ENCODE data around the gene LPIN1.
"Not testable (repeated sequence)": the region's sequence is repeated elsewhere in the genome, so short reads cannot be mapped to it uniquely, and the experiment has no call there.

Gene LPIN1

DNA sequence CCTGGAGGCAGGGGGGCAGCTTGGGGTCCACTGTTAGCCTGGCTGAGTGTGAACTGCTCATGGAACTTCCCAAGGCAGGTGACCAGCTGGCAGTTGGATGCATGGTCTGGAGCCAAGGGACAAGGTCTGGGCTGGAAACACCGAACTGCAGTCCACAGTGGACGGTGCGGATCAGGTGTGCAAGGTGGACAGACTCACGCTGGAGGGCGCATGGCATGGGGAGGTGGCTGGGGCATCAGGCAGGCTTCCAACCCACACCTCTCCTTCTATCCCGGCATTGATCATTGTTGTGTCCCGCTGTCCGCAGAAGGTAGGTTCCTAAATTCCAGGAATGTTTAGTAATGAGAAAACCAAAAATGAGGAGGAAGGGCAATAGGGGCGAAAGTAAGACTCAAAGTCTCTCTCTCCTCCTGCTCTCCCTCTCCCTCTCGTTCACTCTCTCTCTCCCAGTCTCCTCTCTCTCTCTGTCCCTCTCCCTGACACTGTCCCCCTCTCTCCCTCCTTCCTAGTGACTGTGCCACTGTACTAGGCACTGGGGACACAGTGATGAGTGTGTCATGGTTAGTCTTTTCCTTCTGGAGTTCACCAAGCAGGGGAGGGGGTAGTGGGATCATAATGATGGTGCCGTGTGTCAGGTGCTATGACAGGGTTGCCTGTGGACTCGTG, 30.3 kb upstream of the LPIN1 start:
- DNase-seq = no peak

DNA sequence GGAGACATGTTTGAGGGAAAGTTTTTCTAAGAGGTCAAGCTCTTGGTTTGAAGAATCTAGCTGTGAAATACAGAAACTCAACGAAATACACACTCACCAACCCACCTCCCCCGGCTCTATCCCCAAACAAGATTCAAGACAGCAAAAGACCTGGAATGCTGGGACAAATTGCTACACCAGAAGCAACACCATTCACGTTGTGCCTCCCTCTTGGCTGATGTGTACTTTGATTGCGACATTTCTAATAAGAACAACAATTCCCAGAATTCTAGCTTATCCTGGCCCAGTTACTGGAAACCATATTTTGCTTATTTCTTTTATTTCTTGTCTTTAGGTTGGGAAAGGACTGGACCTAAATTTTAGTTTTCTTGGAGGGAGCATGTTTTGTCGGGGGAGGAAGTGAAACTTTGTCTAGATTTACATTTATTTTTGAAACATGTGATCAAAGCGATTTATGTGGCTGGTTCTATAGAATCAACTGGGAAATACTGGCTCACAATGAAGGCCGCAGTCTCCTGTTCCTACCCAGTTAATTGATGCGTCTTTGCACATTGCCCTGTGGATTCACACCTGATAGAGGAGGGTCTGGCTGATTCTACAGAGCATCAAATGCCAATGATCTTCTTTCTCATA, 29.6 kb upstream of the LPIN1 start:
- no peak for DNase-seq

DNA sequence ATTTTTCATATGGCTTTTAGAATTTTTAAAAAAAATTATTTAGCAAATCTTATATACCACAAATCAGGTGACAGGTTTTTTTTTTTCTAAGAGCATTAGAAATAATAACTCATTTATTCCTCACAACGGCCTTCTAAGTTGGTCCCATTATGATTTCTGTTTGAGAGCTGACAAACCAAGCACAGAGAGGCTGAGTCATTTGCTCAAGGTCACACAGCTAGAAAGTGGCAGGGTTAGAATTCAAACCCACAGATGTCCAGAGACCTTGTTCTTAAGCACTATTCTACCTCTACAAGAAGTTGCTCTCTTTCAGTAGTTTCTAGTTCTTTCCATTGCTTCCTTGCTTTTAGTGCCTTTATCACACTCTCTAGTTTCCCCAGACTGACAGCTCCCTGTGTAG, 28.8 kb upstream of the LPIN1 start:
- DNase-seq = no peak

DNA sequence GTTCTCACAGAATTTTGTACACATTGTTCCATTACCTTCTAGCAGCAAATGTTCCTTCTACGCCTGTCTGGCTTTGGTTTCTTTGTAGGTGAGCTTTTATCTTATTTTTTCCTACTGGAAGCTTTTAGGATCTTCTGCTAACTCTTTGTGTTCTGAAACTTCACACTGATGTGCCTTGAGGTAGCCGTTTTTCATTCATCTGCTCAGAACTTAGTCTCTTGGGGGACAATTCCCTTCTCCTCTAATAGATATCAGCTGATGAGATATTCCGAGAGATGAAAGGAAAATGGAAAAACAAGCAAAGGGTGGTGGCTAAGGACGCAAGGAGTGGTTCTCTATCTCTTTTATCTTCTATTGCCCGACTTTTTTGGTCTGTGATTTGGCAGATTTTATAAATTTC, 27.8 kb upstream of the LPIN1 start:
- DNase-seq = no peak

DNA sequence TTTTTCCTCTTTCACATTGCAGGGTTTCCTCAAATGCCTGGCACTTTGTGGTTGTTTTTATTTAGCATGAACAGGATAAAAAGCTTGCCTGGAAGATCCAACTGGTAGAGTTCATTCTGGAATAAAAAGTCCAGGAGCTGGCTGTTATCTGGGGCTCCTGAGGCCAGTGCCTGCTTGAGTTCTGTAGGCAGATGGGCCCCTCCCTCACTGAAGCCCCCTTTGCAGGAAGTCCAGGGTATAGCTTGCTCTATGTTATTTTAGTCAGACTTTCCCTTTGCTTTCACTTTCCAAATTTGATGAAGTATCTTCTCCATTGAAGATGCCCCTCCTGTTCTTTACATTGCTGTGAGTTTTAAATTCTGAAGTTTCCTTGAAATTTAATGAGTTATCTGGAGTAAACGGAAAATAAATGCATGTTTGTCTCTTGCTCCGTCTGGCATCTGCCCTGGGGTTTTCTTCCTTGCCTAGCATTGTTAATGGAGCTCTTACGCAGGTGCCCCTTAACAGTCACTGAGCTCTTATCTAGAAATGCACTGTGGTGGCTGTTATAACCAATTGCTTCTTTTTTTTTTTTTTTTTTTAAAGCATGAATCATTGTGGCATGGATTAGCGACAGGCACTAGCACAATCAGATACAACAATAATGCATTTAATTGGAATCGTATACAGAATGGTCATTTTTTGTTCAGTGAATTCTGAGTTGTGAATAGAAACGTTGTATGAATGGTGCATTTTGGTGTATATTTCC, 27.0 kb upstream of the LPIN1 start:
- no peak for DNase-seq

DNA sequence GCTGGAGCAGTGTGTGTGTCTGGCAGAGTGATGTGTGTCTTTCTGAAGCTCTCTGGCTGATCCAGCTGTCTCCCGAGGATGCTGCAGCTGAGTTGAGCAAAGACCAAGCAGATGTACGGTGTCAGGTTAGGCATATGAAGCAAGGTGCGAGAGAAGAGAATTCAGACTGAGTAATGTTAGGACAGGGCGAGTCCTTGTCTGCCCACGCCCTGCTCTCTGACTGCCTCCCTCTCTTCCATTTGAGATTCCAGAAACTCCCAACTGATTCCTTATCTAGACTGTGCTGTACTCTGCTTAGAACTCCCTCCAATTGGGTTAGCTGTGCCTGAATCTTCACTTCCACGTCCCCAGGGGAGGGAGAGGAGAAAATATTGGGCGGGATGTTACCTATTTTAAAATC, 25.7 kb upstream of the LPIN1 start:
- no peak for DNase-seq

DNA sequence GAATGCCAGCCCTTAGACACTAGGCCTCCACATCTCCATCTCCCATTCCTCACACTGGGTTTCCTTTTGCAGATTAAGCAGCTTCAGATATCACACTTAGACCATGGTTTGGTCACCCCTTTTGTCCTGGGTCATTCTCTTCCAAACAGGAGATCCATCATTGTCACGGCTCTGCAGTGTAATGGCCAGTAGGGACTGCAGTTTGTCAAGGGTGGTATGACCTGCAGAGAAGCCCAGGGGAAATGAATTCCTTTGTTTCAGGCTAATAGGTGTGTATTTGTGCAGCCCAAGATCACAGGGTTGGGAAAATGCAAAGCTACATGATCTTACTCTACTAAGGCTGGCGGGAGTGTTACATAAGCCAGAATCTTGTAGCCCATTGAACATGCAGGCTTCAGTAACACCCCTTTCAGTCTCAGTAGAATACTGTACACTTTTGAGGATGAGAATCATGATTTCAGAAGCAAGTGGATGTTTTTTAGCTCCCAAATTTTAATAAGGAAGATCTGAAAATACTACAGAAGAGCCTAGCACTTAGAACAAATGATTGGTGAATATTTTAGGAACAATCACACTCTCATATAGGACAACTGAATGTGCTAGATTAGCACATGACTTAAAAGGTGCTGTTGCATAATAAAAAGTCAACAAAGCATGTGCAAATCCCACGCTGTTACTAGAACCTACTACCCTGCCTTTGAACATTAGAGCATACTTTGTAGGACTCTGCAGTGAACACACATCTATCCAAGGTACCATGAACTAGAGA, 24.0 kb upstream of the LPIN1 start:
- DNase-seq = no peak

DNA sequence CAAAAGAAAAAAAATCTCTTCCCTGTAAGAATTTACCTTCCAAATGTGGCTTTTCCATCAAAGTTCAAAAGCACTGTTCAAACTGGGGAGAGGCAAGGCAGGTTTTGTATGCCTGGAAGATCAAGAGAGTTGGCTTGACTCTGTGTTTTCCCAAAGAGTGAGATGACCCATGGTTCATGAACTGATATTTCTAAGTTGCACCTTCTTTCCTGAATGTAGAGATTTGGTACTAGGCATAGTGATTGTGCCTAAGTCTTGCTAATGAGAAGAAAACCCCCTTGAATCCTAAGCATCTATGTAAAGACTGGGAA, 23.4 kb upstream of the LPIN1 start:
- no peak for DNase-seq

DNA sequence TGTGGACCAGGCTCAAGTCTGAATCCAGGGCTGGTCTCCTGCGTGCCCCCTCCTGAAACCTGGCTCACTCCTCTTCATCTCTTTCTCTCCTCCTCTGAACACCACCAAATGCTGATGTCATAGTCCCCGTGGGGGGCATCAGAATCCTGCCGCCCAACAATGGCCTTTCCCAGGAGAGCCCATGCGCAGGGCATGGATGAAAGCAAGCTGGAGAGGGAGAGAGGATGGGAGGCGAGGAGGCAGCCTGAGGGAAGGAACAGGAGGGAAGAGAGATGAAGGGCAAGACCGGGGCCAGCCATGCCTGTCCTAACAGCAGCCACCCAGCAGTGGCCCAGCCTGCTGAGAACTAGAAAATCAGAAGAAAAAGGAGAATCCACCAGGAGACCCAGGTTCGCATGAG, 22.3 kb upstream of the LPIN1 start:
- DNase-seq = no peak

DNA sequence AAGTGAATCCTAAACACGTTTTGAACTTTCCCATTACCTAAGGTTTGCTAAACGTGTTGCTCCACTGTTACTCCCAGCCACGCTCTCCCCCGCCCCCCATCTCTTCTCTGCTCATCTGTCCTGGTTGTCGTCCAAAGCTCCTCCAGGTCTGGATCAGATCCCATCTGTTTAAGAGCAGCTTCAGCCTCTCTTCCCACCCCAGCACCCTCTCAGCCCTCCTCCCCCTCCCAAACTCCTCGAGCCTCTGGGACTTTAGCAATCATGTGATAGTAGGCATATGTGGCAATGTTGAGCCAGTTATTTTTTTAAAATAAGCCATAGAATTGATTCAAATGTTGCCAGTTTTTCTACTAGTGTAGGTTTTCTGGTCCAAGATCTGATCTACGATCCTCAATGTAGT, 20.0 kb upstream of the LPIN1 start:
- no peak for DNase-seq

DNA sequence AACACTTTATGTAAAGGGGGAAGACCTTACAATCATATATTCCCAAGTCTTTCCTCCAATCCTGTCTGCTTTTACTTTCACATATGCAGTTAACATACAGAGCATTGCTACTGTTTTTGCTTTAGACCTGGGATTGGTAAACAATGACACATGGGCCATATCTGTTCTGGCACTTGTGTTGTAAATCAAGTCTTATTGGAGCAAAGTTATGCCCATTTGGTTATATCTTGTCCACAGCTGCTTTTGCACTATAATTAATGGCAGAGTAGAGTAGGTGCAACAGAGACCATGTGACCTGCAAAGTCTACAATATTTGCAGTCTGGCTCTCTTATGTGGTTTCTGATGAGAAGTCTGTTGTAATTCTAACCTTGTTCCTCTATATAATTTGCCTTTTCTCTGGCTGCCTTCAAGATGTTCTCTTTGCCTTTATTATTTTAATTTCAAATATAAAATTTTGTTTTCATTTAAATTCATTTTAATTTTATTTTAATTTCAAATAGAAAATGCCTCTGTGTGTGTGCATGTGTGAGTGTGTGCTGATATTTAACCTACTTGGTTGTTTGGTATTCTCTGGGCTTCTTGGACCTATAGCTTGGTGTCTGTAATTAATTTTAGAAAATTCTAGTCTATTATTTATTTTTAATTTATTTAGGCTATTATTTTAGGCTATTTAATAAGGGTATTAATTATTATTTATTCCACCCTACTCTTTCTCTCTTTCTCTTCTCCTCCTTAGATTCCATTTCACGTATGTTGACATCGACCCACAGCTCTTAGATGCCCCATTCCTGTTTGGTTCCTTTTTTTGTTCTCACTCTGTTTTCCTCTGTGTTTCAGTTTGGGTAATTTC, 16.8 kb upstream of the LPIN1 start:
- no peak for DNase-seq

DNA sequence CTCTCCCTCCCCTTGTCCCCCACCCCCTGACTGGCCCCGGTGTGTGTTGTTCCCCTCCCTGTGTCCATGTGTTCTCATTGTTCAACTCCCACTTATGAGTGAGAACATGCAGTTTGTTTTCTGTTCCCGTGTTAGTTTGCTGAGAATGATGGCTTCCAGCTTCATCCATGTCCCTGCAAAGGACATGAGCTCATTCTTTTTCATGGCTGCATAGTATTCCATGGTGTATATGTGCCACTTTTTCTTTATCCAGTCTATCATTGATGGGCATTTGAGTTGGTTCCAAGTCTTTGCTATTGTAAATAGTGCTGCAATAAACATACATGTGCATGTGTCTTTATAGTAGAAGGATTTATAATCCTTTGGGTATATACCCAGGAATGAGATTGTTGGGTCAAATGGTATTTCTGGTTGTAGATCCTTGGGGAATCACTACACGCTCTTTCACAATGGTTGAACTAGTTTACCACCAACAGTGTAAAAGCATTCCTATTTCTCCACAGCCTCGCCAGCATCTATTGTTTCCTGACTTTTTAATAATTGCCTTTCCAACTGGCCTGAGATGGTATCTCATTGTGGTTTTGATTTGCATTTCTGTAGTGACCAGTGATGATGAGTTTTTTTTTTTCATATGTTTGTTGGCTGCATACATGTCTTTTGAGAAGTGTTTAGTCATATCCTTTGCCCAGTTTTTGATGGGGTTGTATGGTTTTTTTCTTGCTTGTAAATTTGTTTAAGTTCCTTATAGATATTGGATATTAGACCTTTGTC, 15.0 kb upstream of the LPIN1 start:
- DNase-seq = not testable (repeated sequence)

DNA sequence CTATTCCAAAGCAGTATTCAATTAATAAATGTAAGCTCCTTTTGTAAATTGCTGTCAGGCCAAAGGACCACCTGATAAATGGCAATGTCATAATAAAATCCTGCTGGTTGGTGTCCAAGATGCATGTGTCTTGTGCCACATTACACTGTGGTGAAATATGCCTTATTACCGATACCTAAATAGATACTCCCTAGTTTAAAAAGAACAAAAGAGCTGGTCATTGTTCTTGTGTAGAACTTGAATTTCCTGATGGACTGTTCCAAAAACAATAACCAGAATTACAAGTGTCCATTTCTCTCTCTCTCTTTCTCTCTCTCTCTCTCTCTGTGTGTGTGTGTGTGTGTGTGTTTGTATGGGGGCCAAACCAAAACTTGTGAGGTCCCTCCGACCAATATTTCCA, 13.8 kb upstream of the LPIN1 start:
- no peak for DNase-seq

DNA sequence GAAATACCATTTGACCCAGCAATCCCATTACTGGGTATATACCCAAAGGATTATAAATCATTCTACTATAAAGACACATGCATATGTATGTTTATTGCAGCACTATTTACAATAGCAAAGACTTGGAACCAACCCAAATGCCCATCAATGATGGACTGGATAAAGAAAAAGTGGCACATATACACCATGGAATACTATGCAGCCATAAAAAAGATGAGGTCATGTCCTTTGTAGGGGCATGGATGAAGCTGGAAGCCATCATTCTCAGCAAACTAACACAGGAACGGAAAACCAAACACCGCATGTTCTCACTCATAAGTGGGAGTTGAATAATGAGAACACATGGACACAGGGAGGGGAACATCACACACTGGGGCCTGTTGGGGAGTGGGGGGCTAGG, 8.6 kb upstream of the LPIN1 start:
- DNase-seq = not testable (repeated sequence)

DNA sequence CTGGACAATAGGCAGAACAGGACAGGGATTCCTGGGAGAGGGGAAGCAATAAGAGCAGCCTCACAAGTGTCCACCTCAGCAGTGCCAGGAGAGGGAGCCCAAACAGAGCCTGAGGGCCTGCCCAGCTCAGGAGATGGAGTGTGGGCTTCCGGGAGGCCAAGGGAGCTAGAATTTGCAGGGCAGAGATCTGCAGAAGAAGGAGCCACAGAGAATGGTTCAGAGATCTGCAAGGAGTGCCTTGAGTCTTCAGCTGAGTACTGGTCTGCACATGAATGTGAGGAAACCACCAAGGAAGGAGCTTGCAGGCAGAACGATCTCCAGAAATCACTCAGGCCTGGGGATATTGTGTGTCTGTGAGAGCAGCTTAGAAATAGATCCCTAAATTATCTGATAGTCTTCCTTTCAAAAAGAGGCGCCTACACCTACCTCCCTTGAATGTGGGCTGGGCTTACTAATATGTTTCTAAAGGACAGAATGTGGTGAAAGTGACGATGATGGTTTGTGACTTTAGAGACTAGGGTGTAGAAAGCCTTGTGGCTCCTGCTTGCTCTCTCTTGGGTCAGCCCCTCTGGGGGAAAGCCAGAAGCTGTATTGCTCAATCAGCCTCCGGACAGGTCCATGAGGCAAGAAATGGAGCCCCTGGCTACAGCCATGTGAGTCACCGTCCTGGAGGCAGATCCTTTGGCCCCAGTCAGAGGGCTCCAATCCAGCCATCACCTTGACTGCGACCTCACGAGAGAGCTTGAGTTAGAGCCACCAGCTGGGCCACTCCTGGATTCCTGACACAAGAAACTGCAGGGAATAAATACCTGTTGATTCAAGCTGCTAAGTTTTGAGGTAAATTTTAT, 7.6 kb upstream of the LPIN1 start:
- no peak for DNase-seq

DNA sequence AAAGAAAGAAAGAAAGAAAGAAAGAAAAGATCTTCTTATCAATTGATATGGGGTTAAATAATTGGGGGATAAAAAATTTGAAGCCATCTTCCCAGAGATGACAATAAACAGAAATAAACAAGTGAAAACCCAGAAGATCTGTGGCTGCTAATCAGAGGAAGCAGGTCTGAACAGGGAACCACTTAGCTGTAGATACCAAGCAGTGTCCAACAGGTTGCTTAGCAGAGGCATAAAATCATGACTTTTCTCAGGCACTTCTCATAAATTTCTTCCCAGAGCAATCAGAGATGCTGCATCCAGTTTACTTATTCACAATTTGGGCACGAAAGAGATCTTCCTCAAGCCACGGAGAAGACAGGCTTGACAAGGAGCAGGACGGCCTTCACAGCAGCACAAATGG, 5.7 kb upstream of the LPIN1 start:
- DNase-seq = no peak

DNA sequence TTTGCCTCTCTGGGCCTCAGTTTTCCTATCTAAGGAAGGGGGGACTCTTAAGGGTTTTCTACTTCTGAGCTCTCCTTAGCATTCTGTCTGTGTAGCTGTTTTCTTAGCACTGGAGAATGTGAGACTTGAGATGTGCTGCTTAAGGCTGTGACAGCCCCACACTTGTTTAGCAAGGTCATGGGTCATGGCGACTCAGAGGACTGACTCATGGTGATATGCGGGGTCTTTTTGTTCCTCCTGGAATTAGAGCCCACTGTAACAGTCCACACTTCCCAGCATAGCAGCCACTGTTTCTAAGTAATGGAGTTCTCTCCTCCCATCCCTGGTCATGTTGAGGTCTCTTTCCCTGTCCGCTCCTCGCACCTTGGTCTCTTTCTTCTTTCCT, 4.1 kb upstream of the LPIN1 start:
- DNase-seq = no peak

DNA sequence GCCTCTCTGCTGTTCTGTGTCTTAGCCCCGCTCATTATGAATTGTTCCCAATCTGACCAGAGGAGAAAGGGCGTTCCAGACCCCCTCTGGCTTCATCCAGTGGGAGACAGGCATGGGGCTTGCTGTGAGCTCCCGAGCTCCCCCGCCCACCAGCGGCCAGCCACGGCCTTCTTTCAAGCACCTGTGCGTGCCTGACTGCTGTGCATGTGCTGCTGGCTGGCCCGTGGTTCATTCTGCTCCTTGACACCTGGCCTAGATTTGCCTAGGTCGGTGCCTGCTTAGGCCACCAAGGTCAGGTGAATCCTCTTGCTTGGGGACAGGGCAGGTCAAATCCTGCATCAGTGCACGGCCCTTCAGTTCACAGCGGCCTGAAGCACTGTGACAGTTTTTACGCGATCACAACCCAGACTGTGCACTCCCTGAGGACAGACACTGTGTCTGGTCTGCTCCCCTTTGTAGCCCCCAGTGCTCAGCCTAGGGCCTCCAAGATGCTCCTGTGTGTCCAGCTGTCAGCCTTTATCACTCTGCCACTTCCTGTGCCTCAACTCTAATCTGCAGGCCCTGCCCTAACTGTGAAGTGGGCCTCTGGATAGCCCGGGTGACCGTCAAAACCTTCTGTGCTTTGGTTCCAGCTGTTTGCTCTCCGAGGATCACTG, 3.6 kb upstream of the LPIN1 start:
- DNase-seq = no peak

DNA sequence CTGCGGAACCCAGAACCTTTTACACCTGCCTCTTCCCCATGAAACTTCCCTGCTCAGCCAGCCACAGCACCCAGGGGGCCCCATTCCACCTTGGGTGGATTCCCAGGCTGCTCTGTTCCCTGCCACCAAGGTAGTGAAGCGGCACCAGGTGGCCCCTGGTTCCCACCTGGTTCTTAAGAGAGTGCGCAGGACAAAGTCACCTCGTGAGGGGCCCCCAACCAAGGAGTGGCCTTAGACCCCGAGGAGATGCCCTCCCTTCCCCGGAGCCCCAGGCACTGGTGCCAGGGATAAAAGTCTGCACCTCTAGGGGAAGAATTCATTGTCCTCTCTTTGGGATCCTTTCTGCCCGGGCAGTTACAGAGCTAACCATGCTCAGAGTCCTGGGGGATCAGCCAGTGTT, 3.1 kb upstream of the LPIN1 start:
- DNase-seq = no peak

DNA sequence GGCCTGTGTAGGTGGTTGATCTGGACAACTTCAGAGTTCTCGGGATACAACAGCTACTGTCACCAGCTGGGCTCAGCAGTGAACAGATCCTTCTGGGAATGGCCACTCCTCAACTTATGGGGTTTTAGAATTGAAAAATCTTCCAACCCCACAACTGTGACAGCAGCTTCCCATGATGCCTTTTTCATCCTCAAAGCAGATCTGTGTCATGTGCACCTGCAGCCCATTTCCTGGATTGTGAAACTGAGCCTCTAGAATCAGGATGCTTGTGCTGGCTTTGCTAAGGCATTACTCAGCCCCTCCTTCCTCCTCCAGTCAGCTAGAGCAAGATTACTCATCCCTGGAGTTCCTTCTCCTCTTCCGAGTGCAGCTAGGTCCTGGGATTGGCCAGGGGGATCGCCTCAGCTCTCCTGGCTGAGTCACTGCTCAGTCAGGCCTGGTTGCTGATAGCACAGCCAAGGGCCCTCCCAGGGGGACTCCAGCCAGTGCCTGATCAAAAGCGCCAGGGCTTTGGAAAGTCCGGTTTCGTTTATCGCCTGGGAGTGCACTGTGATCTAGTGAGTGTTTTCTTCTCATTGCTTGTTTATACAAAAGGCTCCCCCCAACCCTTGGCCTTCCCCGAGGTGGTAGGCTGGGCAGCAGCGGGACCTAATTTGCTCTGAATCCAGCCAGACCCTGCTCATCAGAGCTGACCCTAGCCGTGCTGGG, 2.4 kb upstream of the LPIN1 start:
- peak; percentile 92 to 96 for DNase-seq
